Mesenchymal stem cell (in vitro differentiated cells and primary cell): ENCODE data around the gene PPP1R10.

Source experiments
- DNase-seq: peaks from one replicate; pipeline ENCODE4 v3.0.0-alpha.2; 2013
- H2AFZ ChIP-seq: one replicate; pipeline ENCODE4 v1.6.1; 2013; ENCODE audit warnings: low read depth, mild to moderate bottlenecking, control low read depth, inconsistent platforms, low read length, moderate library complexity
- H2AK5ac ChIP-seq: 2 replicates; pipeline ENCODE4 v1.6.1; 2013; ENCODE audit warnings: low read length, moderate library complexity, mild to moderate bottlenecking, inconsistent platforms; ENCODE audit not compliant: severe bottlenecking
- H2BK120ac ChIP-seq: one replicate; pipeline ENCODE4 v1.6.1; 2013; ENCODE audit warnings: low read depth, mild to moderate bottlenecking, inconsistent platforms, low read length, moderate library complexity
- H2BK12ac ChIP-seq, 2 experiments: one replicate each; pipeline ENCODE4 v1.6.1; 2013; ENCODE audit warnings: inconsistent platforms in 2 of 2, low read length in 2 of 2, mild to moderate bottlenecking in 2 of 2, moderate library complexity in 2 of 2, control low read depth in 1 of 2
- H2BK15ac ChIP-seq: one replicate; pipeline ENCODE4 v1.6.1; 2013; ENCODE audit warnings: mild to moderate bottlenecking, low read depth, inconsistent platforms; ENCODE audit not compliant: poor library complexity, severe bottlenecking
- H2BK5ac ChIP-seq: 2 replicates; pipeline ENCODE4 v1.6.1; 2013; ENCODE audit warnings: low read depth, mild to moderate bottlenecking, low read length, control low read depth, inconsistent platforms; ENCODE audit not compliant: poor library complexity, severe bottlenecking
- H3K14ac ChIP-seq, 2 experiments: one replicate each; pipeline ENCODE4 v1.6.1; 2013; ENCODE audit warnings: inconsistent platforms in 2 of 2, low read length in 2 of 2, control low read depth in 1 of 2, mild to moderate bottlenecking in 1 of 2, moderate library complexity in 1 of 2
- H3K18ac ChIP-seq, 2 experiments: one replicate each; pipeline ENCODE4 v1.6.1; 2013; ENCODE audit warnings: inconsistent platforms in 2 of 2, low read length in 2 of 2, control low read depth in 1 of 2, low read depth in 1 of 2, mild to moderate bottlenecking in 1 of 2
- H3K23ac ChIP-seq, 2 experiments: one replicate each; pipeline ENCODE4 v1.6.1; 2013; ENCODE audit warnings: inconsistent platforms in 2 of 2, low read length in 2 of 2, mild to moderate bottlenecking in 2 of 2, moderate library complexity in 2 of 2, control low read depth in 1 of 2
- H3K27ac ChIP-seq: 2 replicates; pipeline ENCODE4 v1.5.1; 2013; ENCODE audit warnings: mild to moderate bottlenecking, moderate library complexity, low read length, control low read depth, inconsistent platforms; ENCODE audit not compliant: poor library complexity, severe bottlenecking
- H3K27me3 ChIP-seq, 2 experiments: 2 replicates each; pipeline versions ENCODE4 v1.6.1 to v1.7.0; 2013; ENCODE audit warnings: low read length in 2 of 2, mild to moderate bottlenecking in 2 of 2, moderate library complexity in 2 of 2, control low read depth in 1 of 2, inconsistent platforms in 1 of 2; ENCODE audit not compliant: control insufficient read depth in 1 of 2, insufficient read depth in 1 of 2
- H3K36me3 ChIP-seq, 2 experiments: 2 replicates each; pipeline versions ENCODE4 v1.6.1 to v1.7.0; 2013; ENCODE audit warnings: low read length in 2 of 2, control low read depth in 1 of 2, inconsistent platforms in 1 of 2, low read depth in 1 of 2, mild to moderate bottlenecking in 1 of 2; ENCODE audit not compliant: insufficient read depth in 2 of 2, control insufficient read depth in 1 of 2
- H3K4ac ChIP-seq, 2 experiments: one replicate each; pipeline ENCODE4 v1.6.1; 2013; ENCODE audit warnings: inconsistent platforms in 2 of 2, low read length in 2 of 2, mild to moderate bottlenecking in 2 of 2, moderate library complexity in 2 of 2, control low read depth in 1 of 2, low read depth in 1 of 2
- H3K4me1 ChIP-seq: 2 replicates; pipeline ENCODE4 v1.6.1; 2013; ENCODE audit warnings: low read depth, low read length, control low read depth; ENCODE audit not compliant: control insufficient read depth, insufficient read depth
- H3K4me2 ChIP-seq: 2 replicates; pipeline ENCODE4 v1.6.1; 2013; ENCODE audit warnings: low read length, mild to moderate bottlenecking, inconsistent platforms; ENCODE audit not compliant: poor library complexity, severe bottlenecking
- H3K4me3 ChIP-seq, 2 experiments: 2 replicates each; pipeline versions ENCODE4 v1.5.1 to v1.7.0; 2013; ENCODE audit warnings: low read length in 2 of 2, mild to moderate bottlenecking in 2 of 2, control low read depth in 1 of 2, low read depth in 1 of 2; ENCODE audit not compliant: insufficient read depth in 1 of 2
- H3K79me1 ChIP-seq: replicated peaks from 2 replicates; pipeline ENCODE4 v1.6.1; 2013; ENCODE audit warnings: mild to moderate bottlenecking, control low read depth, low read length, inconsistent platforms; ENCODE audit not compliant: poor library complexity, severe bottlenecking
- H3K9ac ChIP-seq: 2 replicates; pipeline ENCODE4 v1.7.0; 2013; ENCODE audit warnings: mild to moderate bottlenecking, low read length, moderate library complexity
- H3K9me3 ChIP-seq: 2 replicates; pipeline ENCODE4 v1.7.0; 2013; ENCODE audit warnings: mild to moderate bottlenecking, low read length; ENCODE audit not compliant: control insufficient read depth
- H4K8ac ChIP-seq: one replicate; pipeline ENCODE4 v1.6.1; 2013; ENCODE audit warnings: inconsistent platforms, mild to moderate bottlenecking, low read length, moderate library complexity
- H4K91ac ChIP-seq: one replicate; pipeline ENCODE4 v1.6.1; 2013; ENCODE audit warnings: mild to moderate bottlenecking, low read length, inconsistent platforms
- WGBS: methylation state at CpG from one replicate; pipeline ENCODE4 v1.1.7; 2013; ENCODE audit warnings: mixed read lengths; 5-methylcytosine and 5-hydroxymethylcytosine counted together

The PPP1R10 gene

GRCh38 chr6:30564114-30564513 lies 52.9 kb downstream of the PPP1R10 start:
- H3K36me3 ChIP-seq = peaks cover 14 to 38% of the 10 kb centered on the region in 2 experiments
- no peak overlapping the region for H4K91ac ChIP-seq
- no peak overlapping the region for H2AK5ac ChIP-seq
- DNase-seq = no peak
- H3K9ac ChIP-seq = no peak overlapping the region
- no peaks in the 10 kb centered on the region for H3K9me3 ChIP-seq
- H3K27ac ChIP-seq = no peak overlapping the region
- peaks cover 2% of the 10 kb centered on the region for H3K4me1 ChIP-seq
- no peak overlapping the region for H3K4ac ChIP-seq
- H3K79me1 ChIP-seq = peaks cover 22% of the 10 kb centered on the region
- H3K4me3 ChIP-seq = no peak overlapping the region
- H3K4me2 ChIP-seq = no peak overlapping the region
- no peak overlapping the region for H3K23ac ChIP-seq
- no peak overlapping the region for H4K8ac ChIP-seq
- no peak overlapping the region for H2BK120ac ChIP-seq
- H3K14ac ChIP-seq = no peak overlapping the region
- no peak overlapping the region for H2BK12ac ChIP-seq
- H2BK5ac ChIP-seq = no peak overlapping the region
- no peak overlapping the region for H2AFZ ChIP-seq
- H3K27me3 ChIP-seq = no peaks in the 10 kb centered on the region
- no peak overlapping the region for H2BK15ac ChIP-seq
- H3K18ac ChIP-seq = no peak overlapping the region
- 100% methylated on average over 1 of the region's 1 CpG for WGBS

DNA sequence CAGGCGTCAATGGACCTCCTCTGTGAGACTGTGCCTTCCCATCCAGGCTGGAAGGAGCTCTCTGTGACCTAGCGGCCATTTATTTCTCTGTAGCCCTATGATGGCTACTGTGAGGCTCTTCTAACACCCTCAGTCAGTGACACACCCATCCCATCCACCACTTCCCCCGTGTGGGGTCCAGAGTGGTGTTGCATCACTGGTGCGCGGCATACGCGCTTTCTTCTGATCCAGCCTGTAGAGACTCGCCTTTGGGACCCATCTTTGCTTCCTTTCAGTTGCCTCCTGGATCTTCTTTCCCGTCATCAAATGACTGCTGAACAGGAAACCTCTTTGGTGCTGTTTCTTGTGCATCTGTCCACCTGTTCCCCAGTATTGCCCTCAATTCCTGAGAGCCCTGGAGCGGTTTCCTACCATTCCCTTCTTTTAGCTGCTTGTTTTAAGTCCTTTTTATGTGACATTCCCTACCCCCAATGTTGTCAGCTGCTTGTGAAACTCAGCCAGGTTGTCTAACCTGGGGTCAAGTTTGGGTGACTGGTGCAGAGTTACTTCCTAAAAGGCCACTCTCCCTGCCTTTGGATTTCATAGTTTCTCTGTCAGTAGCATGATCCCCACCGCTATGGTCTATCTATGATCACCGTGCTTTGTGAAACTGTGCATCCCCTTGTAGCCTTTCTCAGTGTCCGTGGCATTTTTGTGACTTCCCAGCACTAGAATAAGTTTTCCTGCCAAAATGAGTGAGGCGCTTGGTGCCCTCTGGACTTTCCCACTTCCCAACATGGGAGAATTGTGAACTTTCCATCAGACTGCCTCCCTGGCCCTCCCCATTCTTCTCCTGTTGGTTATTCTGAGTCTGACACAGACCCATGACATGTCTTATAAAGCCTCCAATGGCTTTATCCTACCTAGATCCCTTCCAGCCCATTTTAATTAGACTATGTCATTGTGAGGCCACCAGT lies 54.3 kb downstream of the PPP1R10 start:
- H3K4me3 ChIP-seq = peak overlapping the region in 1 of 2 experiments; percentile 23
- no peak overlapping the region for H3K14ac ChIP-seq
- peaks cover 24% of the 10 kb centered on the region for H3K79me1 ChIP-seq
- H3K36me3 ChIP-seq = peaks cover 14 to 44% of the 10 kb centered on the region in 2 experiments
- H2AFZ ChIP-seq = no peak overlapping the region
- no peak for DNase-seq
- no peak overlapping the region for H2BK12ac ChIP-seq
- H3K27me3 ChIP-seq = no peaks in the 10 kb centered on the region
- H3K4ac ChIP-seq = no peak overlapping the region
- WGBS = 95% methylated on average over 14 of the region's 14 CpGs
- no peak overlapping the region for H4K8ac ChIP-seq
- H3K27ac ChIP-seq = no peak overlapping the region
- no peak overlapping the region for H2BK15ac ChIP-seq
- H2AK5ac ChIP-seq = no peak overlapping the region
- no peak overlapping the region for H3K18ac ChIP-seq
- H3K23ac ChIP-seq = no peak overlapping the region
- H3K4me2 ChIP-seq = no peak overlapping the region
- H3K9ac ChIP-seq = no peak overlapping the region
- H2BK5ac ChIP-seq = no peak overlapping the region
- H2BK120ac ChIP-seq = no peak overlapping the region
- peaks cover 2% of the 10 kb centered on the region for H3K4me1 ChIP-seq
- H4K91ac ChIP-seq = no peak overlapping the region
- H3K9me3 ChIP-seq = no peaks in the 10 kb centered on the region

- peaks cover 24% of the 10 kb centered on the region for H3K79me1 ChIP-seq
- H2BK5ac ChIP-seq = no peak overlapping the region
- H3K4me3 ChIP-seq = no peak overlapping the region
- no CpG with 5 or more reads among the region's 3 CpGs for WGBS
- no peak overlapping the region for H3K9ac ChIP-seq
- no peak overlapping the region for H2AFZ ChIP-seq
- no peak overlapping the region for H2BK120ac ChIP-seq
- H2BK15ac ChIP-seq = no peak overlapping the region
- DNase-seq = no peak
- H3K23ac ChIP-seq = no peak overlapping the region
- H3K36me3 ChIP-seq = peaks cover 14 to 44% of the 10 kb centered on the region in 2 experiments
- no peak overlapping the region for H4K91ac ChIP-seq
- no peak overlapping the region for H3K27ac ChIP-seq
- no peak overlapping the region for H2AK5ac ChIP-seq
- no peak overlapping the region for H4K8ac ChIP-seq
- no peak overlapping the region for H3K4me2 ChIP-seq
- no peak overlapping the region for H3K4ac ChIP-seq
- no peaks in the 10 kb centered on the region for H3K9me3 ChIP-seq
- no peak overlapping the region for H3K18ac ChIP-seq
- H2BK12ac ChIP-seq = no peak overlapping the region
- H3K14ac ChIP-seq = no peak overlapping the region
- no peaks in the 10 kb centered on the region for H3K27me3 ChIP-seq
- peaks cover 2% of the 10 kb centered on the region for H3K4me1 ChIP-seq
These were observed 56.1 kb downstream of the PPP1R10 start for GRCh38 chr6:30560930-30561329.

DNA sequence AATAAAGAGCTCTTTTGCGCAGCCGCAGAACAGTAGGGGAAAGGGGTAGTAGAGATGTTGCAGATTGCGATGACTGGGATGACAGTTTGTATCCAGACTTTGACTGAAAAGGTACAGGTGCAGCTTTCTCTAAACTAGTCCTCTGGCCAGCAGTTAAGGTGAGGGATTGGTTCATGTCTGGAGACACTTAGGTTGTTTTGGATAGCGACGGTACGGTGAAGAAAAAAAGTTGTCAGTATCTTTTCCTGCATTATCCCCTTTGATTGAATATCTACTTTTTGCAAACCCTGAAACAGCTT lies 59.4 kb downstream of the PPP1R10 start:
- H3K4me2 ChIP-seq = peak overlapping the region; percentile 97
- H3K4me3 ChIP-seq = peak overlapping the region; percentile 83 to 95
- H2BK12ac ChIP-seq = no peak overlapping the region
- H3K4me1 ChIP-seq = peaks cover 4% of the 10 kb centered on the region
- DNase-seq = no peak
- no peak overlapping the region for H2AFZ ChIP-seq
- WGBS = 0% methylated on average over 3 of the region's 6 CpGs
- H4K8ac ChIP-seq = no peak overlapping the region
- H3K27me3 ChIP-seq = no peaks in the 10 kb centered on the region
- H3K14ac ChIP-seq = no peak overlapping the region
- H3K9me3 ChIP-seq = no peaks in the 10 kb centered on the region
- no peak overlapping the region for H2BK5ac ChIP-seq
- no peak overlapping the region for H4K91ac ChIP-seq
- H2BK120ac ChIP-seq = no peak overlapping the region
- H2BK15ac ChIP-seq = peak overlapping the region; percentile 41
- H3K36me3 ChIP-seq = peaks cover 25 to 50% of the 10 kb centered on the region in 2 experiments
- no peak overlapping the region for H3K4ac ChIP-seq
- peak overlapping the region; percentile 96 for H3K9ac ChIP-seq
- H3K23ac ChIP-seq = no peak overlapping the region
- H3K27ac ChIP-seq = peak overlapping the region; percentile 80
- peak overlapping the region in 1 of 2 experiments; percentile 97 for H3K18ac ChIP-seq
- peaks cover 40% of the 10 kb centered on the region for H3K79me1 ChIP-seq
- H2AK5ac ChIP-seq = no peak overlapping the region
